GM12801 (cell line): ENCODE measurements around the gene SRGAP1.

ENCODE experiments used
- TF ChIP-seq, protein P1 (sequence below): IDR thresholded peaks from one replicate; pipeline ENCODE4 v1.5.1; 2011; ENCODE audit warnings: control low read depth; ENCODE audit not compliant: insufficient read length; ENCODE audit errors: extremely low read depth

The SRGAP1 gene

DNA sequence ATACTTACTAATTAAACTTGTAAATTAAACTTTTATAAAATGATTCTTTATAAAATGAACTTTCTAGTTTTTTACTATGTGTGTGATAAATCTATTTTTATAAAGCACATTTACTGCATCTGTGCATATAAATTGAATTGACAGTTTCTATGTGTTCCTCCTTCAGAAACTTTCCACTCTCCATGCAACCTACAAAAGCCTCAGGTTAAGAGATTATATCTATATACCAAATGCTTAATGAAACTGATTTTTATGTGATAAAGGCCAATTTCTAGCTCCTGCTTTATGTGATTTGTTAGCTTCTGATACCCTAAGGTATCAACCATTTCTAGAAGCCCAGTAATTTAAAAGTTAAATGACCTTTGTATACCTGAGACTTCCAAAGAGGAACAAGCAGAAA lies 174.0 kb downstream of the SRGAP1 start:
- TF ChIP-seq, protein P1, sequence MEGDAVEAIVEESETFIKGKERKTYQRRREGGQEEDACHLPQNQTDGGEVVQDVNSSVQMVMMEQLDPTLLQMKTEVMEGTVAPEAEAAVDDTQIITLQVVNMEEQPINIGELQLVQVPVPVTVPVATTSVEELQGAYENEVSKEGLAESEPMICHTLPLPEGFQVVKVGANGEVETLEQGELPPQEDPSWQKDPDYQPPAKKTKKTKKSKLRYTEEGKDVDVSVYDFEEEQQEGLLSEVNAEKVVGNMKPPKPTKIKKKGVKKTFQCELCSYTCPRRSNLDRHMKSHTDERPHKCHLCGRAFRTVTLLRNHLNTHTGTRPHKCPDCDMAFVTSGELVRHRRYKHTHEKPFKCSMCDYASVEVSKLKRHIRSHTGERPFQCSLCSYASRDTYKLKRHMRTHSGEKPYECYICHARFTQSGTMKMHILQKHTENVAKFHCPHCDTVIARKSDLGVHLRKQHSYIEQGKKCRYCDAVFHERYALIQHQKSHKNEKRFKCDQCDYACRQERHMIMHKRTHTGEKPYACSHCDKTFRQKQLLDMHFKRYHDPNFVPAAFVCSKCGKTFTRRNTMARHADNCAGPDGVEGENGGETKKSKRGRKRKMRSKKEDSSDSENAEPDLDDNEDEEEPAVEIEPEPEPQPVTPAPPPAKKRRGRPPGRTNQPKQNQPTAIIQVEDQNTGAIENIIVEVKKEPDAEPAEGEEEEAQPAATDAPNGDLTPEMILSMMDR = no peak

DNA sequence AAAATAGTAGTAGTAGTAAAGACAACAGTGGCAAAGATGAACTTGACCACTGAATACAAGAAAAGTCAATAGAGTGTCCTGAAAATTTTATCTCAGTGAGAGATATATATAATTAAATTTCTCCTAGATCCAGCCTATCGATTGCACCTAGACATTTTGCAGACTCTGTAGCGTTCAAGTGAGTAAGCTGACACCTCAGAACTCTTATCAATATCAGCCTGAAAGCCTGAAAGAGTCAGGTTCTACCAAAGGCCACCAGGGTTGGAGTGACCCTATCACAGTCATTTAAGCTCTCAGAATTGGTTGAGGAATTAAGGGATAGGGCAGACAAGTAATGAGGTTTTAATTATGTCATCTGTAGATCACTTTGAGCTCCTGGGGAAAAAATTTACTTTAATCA lies 174.6 kb downstream of the SRGAP1 start:
- TF ChIP-seq, protein P1 = no peak

DNA sequence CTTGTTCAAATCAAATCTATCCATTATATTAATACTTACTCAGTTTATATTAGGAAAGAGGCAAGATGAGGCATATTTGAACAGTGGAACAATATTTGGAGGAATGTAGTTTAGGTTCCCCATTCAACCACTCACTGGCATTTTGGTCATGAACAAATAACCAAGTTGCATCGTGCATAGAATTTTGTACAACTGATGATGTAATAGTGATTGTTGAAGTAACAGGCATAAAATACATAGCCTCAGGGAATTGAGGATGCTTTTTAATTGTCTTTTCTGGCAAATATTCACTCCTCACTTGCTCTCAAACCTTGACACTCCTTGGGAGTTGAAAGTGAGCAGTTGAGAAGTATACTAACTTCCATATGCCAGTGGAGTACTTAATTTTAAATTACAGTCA lies 175.2 kb downstream of the SRGAP1 start:
- TF ChIP-seq, protein P1 = no peak

DNA sequence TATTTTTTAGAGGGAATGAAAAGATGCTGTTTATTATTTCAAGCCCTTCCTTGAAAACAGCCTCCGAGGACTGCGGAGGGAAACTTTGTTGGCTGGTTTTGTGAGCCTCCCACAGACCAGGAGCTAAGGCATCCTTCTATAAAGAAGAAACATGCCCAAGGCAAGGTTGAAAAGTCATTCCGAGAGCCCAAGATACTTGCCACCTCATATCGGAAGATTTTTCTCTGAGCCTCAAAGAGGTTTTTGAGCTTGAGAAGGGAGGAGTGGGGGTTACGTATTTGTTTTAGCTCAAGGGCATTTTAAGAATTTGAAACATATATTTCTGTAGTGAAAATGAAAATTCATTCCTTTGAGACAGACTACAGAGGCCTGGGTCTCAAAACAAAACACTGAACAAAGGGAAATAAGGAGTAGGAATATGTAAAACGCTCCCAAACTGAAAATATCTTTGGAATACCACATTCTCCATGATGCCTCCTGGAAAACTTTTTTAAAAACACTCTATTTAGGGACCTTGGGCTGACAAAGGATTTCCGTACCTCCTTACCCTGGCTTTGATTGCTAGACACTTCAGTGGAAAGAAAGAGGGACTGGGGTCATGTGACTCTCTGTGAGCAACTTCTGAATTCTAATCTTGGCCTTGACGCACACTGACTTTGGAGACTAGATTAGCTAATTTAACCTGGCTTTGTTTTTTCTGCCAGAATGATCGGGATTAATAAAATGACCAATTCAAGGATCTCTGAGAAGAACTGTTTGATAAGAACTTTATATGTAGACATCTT lies 180.9 kb downstream of the SRGAP1 start:
- TF ChIP-seq, protein P1 = no peak

DNA sequence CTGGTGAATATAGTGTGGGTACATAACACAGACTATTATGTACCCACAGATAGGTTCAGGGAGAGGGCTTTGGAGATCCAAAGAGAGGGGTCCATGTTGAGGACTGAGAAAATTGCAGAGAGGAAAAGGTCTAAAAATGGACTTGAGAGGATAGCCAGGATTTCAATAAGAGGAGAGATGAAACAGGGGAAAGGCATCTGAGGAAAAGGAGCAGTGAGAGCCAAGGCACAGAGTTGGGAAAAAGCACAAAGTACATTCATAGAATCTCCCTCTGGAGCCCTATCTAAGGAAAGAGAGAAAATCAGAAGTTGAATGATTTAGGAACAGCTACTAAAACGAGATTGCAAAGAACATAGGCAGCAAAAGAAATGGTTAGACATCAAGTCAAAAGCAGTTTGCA lies 182.8 kb downstream of the SRGAP1 start:
- TF ChIP-seq, protein P1 = no peak

DNA sequence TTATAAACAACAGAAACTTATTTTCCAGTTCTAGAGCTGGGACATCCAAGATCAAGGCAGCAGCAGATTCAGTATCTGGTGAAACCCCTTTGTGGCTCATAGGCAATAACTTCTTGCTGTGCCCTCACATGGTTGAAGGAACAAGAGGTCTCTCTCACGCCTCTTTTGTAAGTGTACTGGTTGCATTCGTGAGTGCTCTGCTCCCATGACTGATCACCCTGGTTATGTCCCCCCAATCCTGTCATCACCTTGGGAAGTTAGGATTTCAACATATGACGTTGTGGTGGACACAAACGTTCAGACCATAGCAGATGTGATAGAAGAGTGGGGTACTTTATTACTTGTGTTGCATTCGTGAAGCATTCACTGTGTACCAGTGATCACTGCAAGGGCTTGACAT lies 184.0 kb downstream of the SRGAP1 start:
- TF ChIP-seq, protein P1 = no peak

DNA sequence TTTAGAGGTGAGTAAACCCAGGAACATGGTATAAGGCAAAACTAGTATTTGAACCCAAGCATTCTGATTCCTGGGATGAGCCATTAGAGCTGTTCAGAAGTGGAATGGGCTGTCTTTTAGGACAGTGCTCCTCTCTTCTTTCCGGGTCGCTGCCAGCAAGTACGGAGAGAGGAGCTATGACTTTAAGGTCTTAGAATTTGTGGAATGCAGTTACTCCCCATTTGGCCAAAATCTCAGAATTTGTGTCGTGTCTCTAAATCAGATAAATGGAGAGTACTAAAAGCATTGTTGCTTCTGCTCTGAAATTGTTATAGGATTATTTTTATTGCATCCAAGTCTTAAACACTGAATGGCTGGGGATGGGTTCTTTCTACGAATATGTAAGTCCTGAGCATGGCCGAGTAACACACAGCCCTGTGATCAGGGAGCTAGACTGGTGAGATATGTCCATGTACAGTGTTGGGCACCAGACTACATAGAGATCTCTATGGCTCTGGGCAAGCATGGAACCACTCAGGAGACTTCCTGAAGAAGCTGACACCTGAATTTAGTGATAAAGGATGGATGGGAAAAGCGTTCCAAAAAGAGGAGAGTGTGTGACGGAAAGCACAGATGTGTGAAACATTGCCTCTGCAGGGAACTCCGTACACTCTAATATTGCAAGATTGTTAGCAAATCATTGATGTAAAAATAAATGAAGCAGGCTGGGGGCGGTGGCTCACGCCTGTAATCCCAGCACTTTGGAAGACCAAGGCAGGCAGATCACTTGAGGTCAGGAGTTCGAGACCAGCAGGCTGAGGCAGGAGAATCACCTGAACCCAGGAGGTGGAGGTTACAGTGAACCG lies 184.7 kb downstream of the SRGAP1 start:
- TF ChIP-seq, protein P1 = no peak
